Neural cell (in vitro differentiated cells): ENCODE data around the gene MOGAT1. TPM values are rescaled to one million over a fixed set of nuclear protein-coding genes. Genes with fewer than 3 reads are reported as not detected.

Experiments
- H2AFZ ChIP-seq: fragments of 200-600, 300-800 bp; sonication (generic), shearing (Covaris generic); 2 replicates; pipeline ENCODE4 v1.6.0; 2014; ENCODE audit warnings: low read depth, mild to moderate bottlenecking, antibody characterized with exemption, low read length, moderate library complexity
- H3F3A ChIP-seq: fragments of 200-600 bp; shearing (Covaris generic); 2 replicates; pipeline ENCODE4 v1.6.1; 2016; ENCODE audit warnings: mild to moderate bottlenecking, moderate library complexity, mixed read lengths, antibody characterized with exemption, low read length; ENCODE audit not compliant: insufficient read depth, poor library complexity, severe bottlenecking
- H3K27ac ChIP-seq: fragments of 200-600, 300-800 bp; sonication (generic), shearing (Covaris generic); 2 replicates; pipeline ENCODE4 v1.5.1; 2014; ENCODE audit warnings: mild to moderate bottlenecking, low read length, moderate library complexity
- H3K27me3 ChIP-seq: fragments of 300-800, 200-600 bp; sonication (generic), shearing (Covaris generic); 2 replicates; pipeline ENCODE4 v1.6.0; 2014; ENCODE audit warnings: mild to moderate bottlenecking, low read depth, low read length, moderate library complexity; ENCODE audit not compliant: insufficient read depth
- H3K36me3 ChIP-seq: fragments of 300-800, 200-600 bp; sonication (generic), shearing (Covaris generic); 2 replicates; pipeline ENCODE4 v1.5.1; 2014; ENCODE audit warnings: mild to moderate bottlenecking, antibody characterized with exemption, low read length, moderate library complexity; ENCODE audit not compliant: insufficient read depth
- H3K4me2 ChIP-seq: fragments of 300-800, 200-600 bp; sonication (generic), shearing (Covaris generic); 2 replicates; pipeline ENCODE4 v1.6.0; 2014; ENCODE audit warnings: mild to moderate bottlenecking, low read length
- H3K4me3 ChIP-seq: fragments of 300-800, 200-600 bp; sonication (generic), shearing (Covaris generic); 2 replicates; pipeline ENCODE4 v1.5.1; 2014; ENCODE audit warnings: mild to moderate bottlenecking, low read length, moderate library complexity
- H3K79me2 ChIP-seq: fragments of 200-600 bp; shearing (Covaris generic); replicated peaks from 2 replicates; pipeline ENCODE4 v1.6.0; 2014; ENCODE audit warnings: mild to moderate bottlenecking, low read length, moderate library complexity; ENCODE audit not compliant: insufficient read depth
- H3K9ac ChIP-seq: fragments of 300-800, 200-600 bp; sonication (generic), shearing (Covaris generic); 2 replicates; pipeline ENCODE4 v1.6.1; 2016; ENCODE audit warnings: mild to moderate bottlenecking, low read length, mixed read lengths
- H3K9me2 ChIP-seq: fragments of 200-600 bp; shearing (Covaris generic); 2 replicates; pipeline ENCODE4 v1.6.1; 2016; ENCODE audit warnings: mild to moderate bottlenecking, low read length, mixed read lengths; ENCODE audit not compliant: insufficient read depth
- H3K9me3 ChIP-seq: fragments of 200-600, 300-800 bp; sonication (generic), shearing (Covaris generic); 2 replicates; pipeline ENCODE4 v1.6.1; 2016; ENCODE audit warnings: mild to moderate bottlenecking, mixed run types, low read length, moderate library complexity, mixed read lengths
- H4K20me1 ChIP-seq: fragments of 200-600 bp; shearing (Covaris generic); 2 replicates; pipeline ENCODE4 v1.6.1; 2016; ENCODE audit warnings: mild to moderate bottlenecking, mixed run types; ENCODE audit not compliant: insufficient read depth
- CTCF ChIP-seq: fragments of 450-650 bp; IDR thresholded peaks from 2 replicates; pipeline ENCODE4 v1.5.1; 2014; ENCODE audit warnings: antibody characterized with exemption, mild to moderate bottlenecking, moderate library complexity; ENCODE audit not compliant: poor library complexity, severe bottlenecking
- EP300 ChIP-seq: fragments of 450-650 bp; conservative IDR thresholded peaks from 2 replicates; pipeline ENCODE4 v1.6.1; 2014; ENCODE audit warnings: antibody characterized with exemption, mild to moderate bottlenecking, moderate library complexity; ENCODE audit not compliant: poor library complexity, severe bottlenecking
- EZH2 ChIP-seq: fragments of 200-600, 300-800 bp; shearing (Covaris generic), sonication (generic); IDR thresholded peaks from 2 replicates; pipeline ENCODE4 v1.6.1; 2014; ENCODE audit warnings: antibody characterized with exemption, low read length, borderline replicate concordance, mild to moderate bottlenecking; ENCODE audit not compliant: insufficient read depth, poor library complexity, severe bottlenecking
- MXI1 ChIP-seq: fragments of 450-650 bp; conservative IDR thresholded peaks from 2 replicates; pipeline ENCODE4 v1.6.1; 2014; ENCODE audit warnings: antibody characterized with exemption, mild to moderate bottlenecking; ENCODE audit not compliant: poor library complexity, severe bottlenecking
- POLR2AphosphoS5 ChIP-seq: IDR thresholded peaks from 2 replicates; pipeline ENCODE4 v1.6.1; 2012
- RAD21 ChIP-seq: fragments of 450-650 bp; conservative IDR thresholded peaks from 2 replicates; pipeline ENCODE4 v1.6.1; 2014; ENCODE audit warnings: antibody characterized with exemption, mild to moderate bottlenecking, moderate library complexity
- REST ChIP-seq: IDR thresholded peaks from 2 replicates; pipeline ENCODE4 v1.6.1; 2012; ENCODE audit warnings: borderline replicate concordance
- SMC3 ChIP-seq: fragments of 450-650 bp; conservative IDR thresholded peaks from 2 replicates; pipeline ENCODE4 v1.6.1; 2014; ENCODE audit warnings: antibody characterized with exemption, mild to moderate bottlenecking, moderate library complexity; ENCODE audit not compliant: poor library complexity
- TAF1 ChIP-seq: IDR thresholded peaks from 2 replicates; pipeline ENCODE4 v1.6.1; 2012; ENCODE audit warnings: low read depth
- polyA plus RNA-seq: library from polyadenylated mRNA; depleted of rRNA; stranded (reverse); fragments of >200 nt; gene quantifications from 2 replicates; pipeline ENCODE4 v1.2.3, GENCODE V29; 2014

Gene MOGAT1
- polyA plus RNA-seq, 1 donor from 2014 or later, result not detected

GRCh38 chr2:222637067-222637466 is 34.4 kb upstream of the MOGAT1 start:
- Histone ChIP-seq H3K4me2 (no peak overlapping the region), H3K79me2 (no peaks in the 10 kb centered on the region), H2AFZ (no peak overlapping the region), H3K4me3 (no peak overlapping the region), H3K9me3 (no peaks in the 10 kb centered on the region), H3F3A (no peaks in the 10 kb centered on the region), H3K27me3 (no peaks in the 10 kb centered on the region), H3K36me3 (peaks cover 9% of the 10 kb centered on the region), H4K20me1 (no peaks in the 10 kb centered on the region), H3K9ac (no peak overlapping the region), H3K9me2 (no peaks in the 10 kb centered on the region), H3K27ac (no peak overlapping the region)
- TF ChIP-seq RAD21 (no peak), REST (no peak), CTCF (no peak), SMC3 (no peak), TAF1 (no peak), EZH2 (no peak), MXI1 (no peak), EP300 (no peak), POLR2AphosphoS5 (no peak)

- Histone ChIP-seq H3K27me3 (no peaks in the 10 kb centered on the region), H4K20me1 (no peaks in the 10 kb centered on the region), H3K36me3 (peaks cover 6% of the 10 kb centered on the region)
Observed at GRCh38 chr2:222641336-222641735, 30.1 kb upstream of the MOGAT1 start.

More at GRCh38 chr2:222641336-222641735, 30.1 kb upstream of the MOGAT1 start:
- TF ChIP-seq POLR2AphosphoS5 (no peak), EZH2 (no peak), MXI1 (no peak), SMC3 (no peak), RAD21 (no peak), REST (no peak), EP300 (no peak), CTCF (no peak), TAF1 (no peak)
- Histone ChIP-seq H3K79me2 (no peaks in the 10 kb centered on the region), H3K9me3 (no peaks in the 10 kb centered on the region), H3K27ac (no peak overlapping the region), H3K9ac (no peak overlapping the region), H3K9me2 (no peaks in the 10 kb centered on the region), H3K4me3 (no peak overlapping the region), H3F3A (no peaks in the 10 kb centered on the region), H3K4me2 (no peak overlapping the region), H2AFZ (no peak overlapping the region)
